Measurements from ENCODE around the gene PLCH1.

DNA sequence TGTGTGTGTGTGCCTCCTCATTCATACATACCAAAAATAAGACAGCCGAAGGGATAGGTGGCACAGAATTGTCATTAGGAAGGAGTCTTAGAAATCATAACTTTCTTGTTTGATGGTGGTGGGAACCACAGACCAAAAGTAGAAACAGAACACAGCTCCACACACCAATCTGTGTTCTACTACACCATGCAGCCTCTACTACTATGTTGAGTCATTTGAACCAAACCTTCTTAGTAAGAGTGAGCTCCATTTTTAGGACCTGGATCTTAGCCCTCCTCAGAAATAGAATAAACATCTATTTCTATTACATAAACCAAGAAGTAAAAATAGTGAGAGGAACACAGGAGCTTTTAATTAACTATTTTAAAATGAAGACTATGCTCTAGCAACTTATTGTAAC is 27.9 kb upstream of the PLCH1 start:
- TF ChIP-seq POLR2A (IDR thresholded peaks at IDR 0.05; ENCODE audit: low read depth, low read length) (no peak), SPI1 (IDR thresholded peaks at IDR 0.05; ENCODE audit: borderline replicate concordance, insufficient read depth, low read depth, low read length) (no peak), RAD51 (IDR thresholded peaks at IDR 0.05) (no peak), NFYB (IDR thresholded peaks at IDR 0.05; ENCODE audit: insufficient read depth, low read depth, low read length) (no peak), POLR2AphosphoS5 (IDR thresholded peaks at IDR 0.05; ENCODE audit: low read length) (no peak), TAF1 (IDR thresholded peaks at IDR 0.05; ENCODE audit: borderline replicate concordance, low read depth, low read length) (no peak), YY1 (IDR thresholded peaks at IDR 0.05; ENCODE audit: low read depth, low read length) (no peak), EP300 (IDR thresholded peaks at IDR 0.05; ENCODE audit: borderline replicate concordance in 1 of 2, control insufficient read depth in 1 of 2, low read depth in 2 of 2, low read length in 2 of 2) (no peak), GABPA (IDR thresholded peaks at IDR 0.05; ENCODE audit: low read depth) (no peak), EZH2 (IDR thresholded peaks at IDR 0.05; ENCODE audit: borderline replicate concordance, control insufficient read depth, low read depth, low read length) (no peak), HDGF (IDR thresholded peaks at IDR 0.05) (no peak), SREBF1 (IDR thresholded peaks at IDR 0.05; ENCODE audit: low read length) (no peak)
- TF ChIP-seq, protein P1, sequence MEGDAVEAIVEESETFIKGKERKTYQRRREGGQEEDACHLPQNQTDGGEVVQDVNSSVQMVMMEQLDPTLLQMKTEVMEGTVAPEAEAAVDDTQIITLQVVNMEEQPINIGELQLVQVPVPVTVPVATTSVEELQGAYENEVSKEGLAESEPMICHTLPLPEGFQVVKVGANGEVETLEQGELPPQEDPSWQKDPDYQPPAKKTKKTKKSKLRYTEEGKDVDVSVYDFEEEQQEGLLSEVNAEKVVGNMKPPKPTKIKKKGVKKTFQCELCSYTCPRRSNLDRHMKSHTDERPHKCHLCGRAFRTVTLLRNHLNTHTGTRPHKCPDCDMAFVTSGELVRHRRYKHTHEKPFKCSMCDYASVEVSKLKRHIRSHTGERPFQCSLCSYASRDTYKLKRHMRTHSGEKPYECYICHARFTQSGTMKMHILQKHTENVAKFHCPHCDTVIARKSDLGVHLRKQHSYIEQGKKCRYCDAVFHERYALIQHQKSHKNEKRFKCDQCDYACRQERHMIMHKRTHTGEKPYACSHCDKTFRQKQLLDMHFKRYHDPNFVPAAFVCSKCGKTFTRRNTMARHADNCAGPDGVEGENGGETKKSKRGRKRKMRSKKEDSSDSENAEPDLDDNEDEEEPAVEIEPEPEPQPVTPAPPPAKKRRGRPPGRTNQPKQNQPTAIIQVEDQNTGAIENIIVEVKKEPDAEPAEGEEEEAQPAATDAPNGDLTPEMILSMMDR (IDR thresholded peaks at IDR 0.05 in 2 of 3, conservative IDR thresholded peaks at IDR 0.05 in 1 of 3; ENCODE audit: control insufficient read depth in 2 of 3, extremely low read depth in 1 of 3, insufficient read depth in 1 of 3, low read depth in 3 of 3, low read length in 3 of 3): no peak
